ENCODE data around the gene LAMTOR1.
A peak's percentile ranks its signal among the peaks of the same experiment; 100 is the strongest.

LAMTOR1 gene

GRCh38 chr11:72066855-72067254 is 36.2 kb downstream of the LAMTOR1 start:
- Histone ChIP-seq H3K9me3 (ENCODE audit: control insufficient read depth, low read length) (no peaks in the 10 kb centered on the region), H3K36me3 (ENCODE audit: control insufficient read depth, insufficient read depth, low read length, severe bottlenecking) (peaks cover 8% of the 10 kb centered on the region), H3K9ac (ENCODE audit: low read length) (peak overlapping the region; percentile 52), H3K27me3 (replicated peaks; ENCODE audit: control insufficient read depth, insufficient read depth, low read length) (no peaks in the 10 kb centered on the region), H3K4me3 (ENCODE audit: low read length) (peak overlapping the region; percentile 49), H3K4me1 (ENCODE audit: control insufficient read depth, insufficient read depth, low read length) (peaks cover 56% of the 10 kb centered on the region)
- DNase-seq (ENCODE audit: low read depth): peak; percentile 16

DNA sequence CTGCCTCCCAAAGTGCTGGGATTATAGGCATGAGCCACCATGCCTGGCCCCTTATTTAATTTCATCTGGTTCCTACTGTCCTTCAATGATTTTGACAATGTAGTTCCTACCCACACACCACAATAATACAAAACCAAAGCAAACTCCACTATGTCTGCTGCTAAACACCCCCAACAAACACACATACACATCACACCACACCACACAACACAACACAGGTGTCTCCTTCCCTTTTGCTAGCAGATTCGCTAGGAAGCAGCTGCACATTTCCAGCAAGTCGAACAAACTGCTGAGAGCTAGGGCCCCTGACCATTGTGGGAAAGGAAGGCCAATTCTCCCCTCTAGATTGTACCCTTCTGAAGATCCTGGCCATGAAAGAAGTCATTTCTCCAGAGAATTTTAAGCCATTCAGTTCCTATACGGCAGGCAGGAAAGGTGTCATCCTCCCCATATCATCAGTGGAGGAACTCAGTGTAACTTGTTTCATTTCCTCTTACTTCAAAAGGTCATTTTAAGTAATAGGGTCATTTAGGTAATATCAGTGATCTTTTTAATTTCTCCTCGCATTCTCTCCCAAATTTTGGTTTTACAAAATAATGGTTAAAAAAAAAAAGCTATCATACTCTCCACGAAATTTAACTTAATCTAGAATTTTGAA is 41.2 kb downstream of the LAMTOR1 start:
- Histone ChIP-seq H3K9me3 (ENCODE audit: control insufficient read depth, low read length) (no peaks in the 10 kb centered on the region), H3K4me3 (ENCODE audit: low read length) (no peak overlapping the region), H3K27me3 (replicated peaks; ENCODE audit: control insufficient read depth, insufficient read depth, low read length) (no peaks in the 10 kb centered on the region), H3K36me3 (ENCODE audit: control insufficient read depth, insufficient read depth, low read length, severe bottlenecking) (peaks cover 10% of the 10 kb centered on the region), H3K4me1 (ENCODE audit: control insufficient read depth, insufficient read depth, low read length) (peaks cover 7% of the 10 kb centered on the region), H3K9ac (ENCODE audit: low read length) (no peak overlapping the region)
- no peak for DNase-seq (ENCODE audit: low read depth)

DNA sequence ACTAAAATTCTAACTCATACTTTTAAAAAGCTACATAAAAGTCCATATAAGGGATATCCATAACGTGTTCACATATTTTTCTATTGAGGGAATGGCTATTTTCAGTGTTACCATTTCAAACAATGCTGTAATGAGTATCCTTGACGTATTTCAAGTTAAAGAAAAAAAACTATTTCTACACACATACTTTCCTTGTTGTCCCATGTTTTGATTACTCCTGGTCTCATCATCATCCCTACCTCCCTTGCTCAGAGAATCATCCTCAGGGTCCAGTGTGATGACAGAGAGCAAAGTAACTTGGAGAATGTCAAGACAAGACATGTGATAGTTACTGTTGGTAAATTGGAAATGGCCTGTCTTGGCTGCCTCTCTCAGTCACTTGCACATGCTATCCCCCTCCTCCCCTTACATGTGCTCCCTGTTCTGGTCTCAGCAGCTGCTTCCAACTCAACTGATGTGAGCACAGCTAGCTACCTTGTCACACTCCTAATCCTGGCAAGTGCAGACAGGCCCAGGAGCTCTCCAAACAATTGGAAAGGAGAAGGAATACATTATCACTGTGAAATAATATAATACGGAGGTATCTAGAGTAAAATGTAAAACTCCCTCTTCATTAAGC is 44.6 kb downstream of the LAMTOR1 start:
- Histone ChIP-seq H3K4me3 (ENCODE audit: low read length) (no peak overlapping the region), H3K27me3 (replicated peaks; ENCODE audit: control insufficient read depth, insufficient read depth, low read length) (no peaks in the 10 kb centered on the region), H3K4me1 (ENCODE audit: control insufficient read depth, insufficient read depth, low read length) (no peaks in the 10 kb centered on the region), H3K9ac (ENCODE audit: low read length) (no peak overlapping the region), H3K9me3 (ENCODE audit: control insufficient read depth, low read length) (no peaks in the 10 kb centered on the region), H3K36me3 (ENCODE audit: control insufficient read depth, insufficient read depth, low read length, severe bottlenecking) (peaks cover 10% of the 10 kb centered on the region)
- DNase-seq (ENCODE audit: low read depth): peak; percentile 40

DNA sequence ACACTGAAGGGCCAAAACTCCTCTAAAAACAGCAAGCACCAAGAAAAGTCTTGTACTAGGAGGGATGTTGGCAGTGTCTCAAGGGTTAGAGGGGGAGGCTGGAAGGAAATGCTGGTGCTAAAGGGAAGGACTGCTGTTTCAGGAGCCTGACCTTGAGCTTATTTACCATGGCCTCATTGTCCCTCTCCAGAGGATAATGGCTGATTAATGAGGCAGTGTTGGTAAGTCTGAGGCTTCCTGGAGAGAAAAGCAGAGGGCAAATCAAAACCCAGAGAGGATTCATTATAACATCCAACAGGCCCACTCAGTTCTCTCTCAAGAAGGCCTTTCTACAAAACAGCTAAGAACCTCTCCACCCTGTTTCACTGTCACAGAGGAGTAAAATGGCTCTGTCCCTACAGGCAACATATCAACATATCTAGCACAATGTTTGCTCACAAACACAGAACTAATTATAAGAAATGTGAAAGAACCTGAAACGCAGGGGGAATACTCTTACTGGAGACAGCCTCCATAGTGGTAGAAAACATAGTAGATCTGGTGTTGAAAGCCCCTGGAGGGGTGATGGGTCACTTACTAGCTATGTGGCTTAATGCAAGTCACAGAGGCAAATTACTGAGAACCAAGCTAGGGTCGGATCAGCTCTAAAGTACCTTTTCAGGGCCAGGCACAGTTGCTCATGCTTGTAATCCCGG is 54.2 kb downstream of the LAMTOR1 start:
- Histone ChIP-seq H3K27me3 (replicated peaks; ENCODE audit: control insufficient read depth, insufficient read depth, low read length) (no peaks in the 10 kb centered on the region), H3K4me3 (ENCODE audit: low read length) (no peak overlapping the region), H3K9ac (ENCODE audit: low read length) (peak overlapping the region; percentile 51), H3K36me3 (ENCODE audit: control insufficient read depth, insufficient read depth, low read length, severe bottlenecking) (peaks cover 3% of the 10 kb centered on the region), H3K9me3 (ENCODE audit: control insufficient read depth, low read length) (no peaks in the 10 kb centered on the region), H3K4me1 (ENCODE audit: control insufficient read depth, insufficient read depth, low read length) (peaks cover 24% of the 10 kb centered on the region)
- no peak for DNase-seq (ENCODE audit: low read depth)
